GM19351 (cell line): ENCODE measurements around the gene HOXA4.

Experiments used
- ATAC-seq: cut with Tn5 transposase; IDR thresholded peaks from one replicate; pipeline ENCODE4 v1.9.1; 2021; ENCODE audit warnings: mild to moderate bottlenecking, moderate library complexity; ENCODE audit not compliant: unreplicated experiment

The HOXA4 gene

DNA sequence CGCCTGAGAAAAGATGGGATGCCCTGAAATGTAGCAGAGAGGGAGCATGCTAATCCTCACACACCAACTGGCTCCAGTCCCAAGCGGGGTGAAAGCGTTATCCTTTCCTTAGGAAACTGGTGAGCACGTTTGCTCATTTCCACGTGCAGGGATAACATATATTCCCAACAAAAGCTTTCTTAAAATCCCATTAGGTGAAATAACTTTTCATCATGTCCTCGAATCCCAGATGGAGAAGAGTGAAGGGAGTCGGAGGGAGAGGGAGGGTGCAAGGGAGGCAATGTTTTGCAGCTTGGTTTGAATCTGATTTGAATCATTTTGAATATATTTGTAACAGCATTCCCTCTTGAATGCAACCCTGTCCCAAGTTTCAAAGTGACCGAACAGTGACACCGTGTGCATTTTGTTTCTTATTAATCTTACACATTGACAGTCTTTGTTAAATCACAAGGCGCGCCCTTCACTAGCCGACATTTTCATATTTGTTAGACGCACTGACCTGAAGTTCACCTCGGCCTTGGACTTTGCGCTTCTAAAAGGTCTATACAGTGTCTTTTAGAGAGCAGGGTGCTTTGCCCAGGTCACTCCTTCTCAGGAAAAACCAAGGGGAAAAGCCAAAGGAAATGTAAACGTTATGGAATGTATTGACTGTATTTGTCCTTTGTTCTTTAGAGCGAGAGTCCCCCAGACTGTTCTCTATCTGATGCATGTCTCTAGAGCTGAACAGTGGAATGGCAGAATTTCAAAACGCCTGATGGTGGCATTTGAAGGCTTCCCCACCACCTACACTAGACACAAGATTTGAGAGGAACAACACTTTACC, 3.1 kb upstream of the HOXA4 start:
- ATAC-seq, result no peak

DNA sequence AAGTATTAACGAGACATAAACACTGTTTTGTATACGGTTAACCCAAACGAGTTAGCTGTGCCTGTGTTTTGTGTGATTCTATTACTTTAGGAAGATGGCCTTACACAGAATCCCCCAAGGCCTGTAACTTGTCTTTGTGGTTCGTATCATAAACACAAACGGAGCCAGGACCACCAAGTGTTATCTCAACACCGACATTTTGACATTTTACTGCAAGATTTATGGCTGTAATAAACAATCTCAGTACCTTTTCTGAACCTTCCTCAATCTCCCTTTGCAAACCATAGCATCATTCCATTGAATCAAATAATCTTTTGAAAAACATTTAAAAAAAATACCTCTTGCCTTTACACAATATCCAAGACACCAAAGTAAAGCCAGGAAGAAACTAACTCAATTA, 2.4 kb upstream of the HOXA4 start:
- no peak for ATAC-seq

GRCh38 chr7:27132214-27132613, 1.7 kb upstream of the HOXA4 start:
- ATAC-seq, result no peak

- ATAC-seq, result no peak
These were observed 848 bp upstream of the HOXA4 start for GRCh38 chr7:27131390-27131819.

DNA sequence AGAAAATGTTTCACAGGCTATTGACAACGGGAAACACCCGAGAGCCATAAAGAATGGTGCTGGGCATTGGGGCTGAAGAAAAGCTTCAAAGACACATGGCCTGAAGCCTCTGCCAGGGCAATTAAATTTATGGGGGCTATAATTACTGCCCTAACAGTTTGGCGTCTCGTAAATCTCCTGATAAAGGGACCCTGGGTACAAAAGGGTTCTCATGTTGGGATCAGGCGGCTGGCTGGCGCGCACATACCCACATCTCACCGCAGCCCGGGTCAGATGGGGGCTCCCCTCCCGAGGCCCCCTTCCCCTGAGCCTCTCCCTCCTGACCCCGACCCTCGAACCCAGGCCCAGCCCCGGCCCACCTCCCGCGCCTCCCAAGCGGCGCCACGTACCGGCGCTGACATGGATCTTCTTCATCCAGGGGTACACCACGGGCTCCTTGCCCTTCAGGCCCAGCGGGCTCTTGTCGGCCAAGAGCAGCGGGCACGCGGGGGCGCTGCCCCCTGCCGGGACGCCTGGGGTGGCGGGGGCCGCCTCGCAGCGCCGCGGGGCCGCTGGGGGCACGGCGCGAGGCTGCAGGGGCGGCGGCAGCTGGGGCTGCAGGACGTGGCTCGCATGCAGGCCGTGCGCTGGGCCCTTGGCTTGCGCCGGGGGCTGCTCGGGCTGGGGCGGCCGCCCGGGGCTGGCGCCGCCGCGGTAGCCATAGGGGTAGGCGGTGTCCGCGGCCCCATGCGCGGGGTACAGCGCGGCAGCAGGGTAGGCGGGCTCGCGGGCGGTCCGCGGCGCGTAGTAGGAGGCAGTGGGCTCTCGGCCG, 623 bp downstream of the HOXA4 start:
- ATAC-seq, result no peak

GRCh38 chr7:27128776-27129728, 1.5 kb downstream of the HOXA4 start:
- no peak for ATAC-seq

GRCh38 chr7:27128034-27128433, 2.5 kb downstream of the HOXA4 start:
- no peak for ATAC-seq

DNA sequence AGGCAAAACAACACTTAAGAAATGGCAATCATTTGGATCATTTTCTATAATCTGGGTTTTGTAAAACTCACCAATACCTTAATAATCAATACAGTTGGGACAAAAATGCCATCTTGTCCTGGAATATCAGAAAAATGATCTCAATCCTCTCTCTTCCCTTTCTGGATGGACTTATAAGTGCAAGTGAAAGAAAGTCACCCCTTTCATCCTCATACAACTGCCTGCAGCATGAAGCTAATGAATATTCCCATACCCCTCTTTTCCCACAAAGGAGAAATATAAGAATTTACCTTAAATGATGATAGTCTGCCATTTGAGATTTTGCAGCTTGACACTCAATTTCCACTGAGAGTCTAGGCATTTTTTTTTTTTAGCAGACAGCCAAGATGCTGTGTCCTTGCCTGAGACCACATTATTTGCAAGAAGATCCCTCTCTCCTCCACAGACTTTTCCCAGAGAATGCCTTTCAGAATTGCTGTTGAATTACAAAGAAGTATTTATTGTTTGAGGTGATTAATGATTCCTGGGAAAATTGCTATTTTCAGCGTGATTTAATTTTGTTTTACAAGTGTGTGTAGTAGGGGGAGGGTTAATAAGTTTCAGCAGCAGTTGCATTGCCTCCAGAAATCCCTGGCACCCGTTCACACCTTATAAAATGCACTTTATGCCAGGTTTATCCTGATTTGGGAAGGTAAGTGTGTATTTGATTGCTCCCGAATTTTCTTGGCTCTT, 3.8 kb downstream of the HOXA4 start:
- ATAC-seq, result no peak

DNA sequence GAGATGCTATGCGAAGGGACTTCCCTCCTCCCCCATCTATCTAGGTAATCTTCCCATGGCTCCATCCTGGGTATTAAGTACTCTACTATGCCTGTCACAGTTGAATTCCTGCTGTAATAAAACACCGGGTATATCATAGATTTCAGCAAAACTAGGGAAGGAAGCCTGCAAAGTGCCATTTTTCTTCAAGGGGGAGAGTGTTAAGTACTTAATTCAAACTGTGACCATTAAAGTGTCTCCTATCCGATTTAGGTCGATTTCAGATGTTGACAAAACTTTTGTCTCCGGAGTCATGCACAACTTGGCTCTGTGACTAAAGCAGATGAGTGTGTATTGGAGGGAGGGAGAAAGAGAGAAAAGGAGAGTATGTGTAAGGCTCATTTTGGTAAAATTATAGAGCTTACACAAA, 4.6 kb downstream of the HOXA4 start:
- ATAC-seq, result no peak

DNA sequence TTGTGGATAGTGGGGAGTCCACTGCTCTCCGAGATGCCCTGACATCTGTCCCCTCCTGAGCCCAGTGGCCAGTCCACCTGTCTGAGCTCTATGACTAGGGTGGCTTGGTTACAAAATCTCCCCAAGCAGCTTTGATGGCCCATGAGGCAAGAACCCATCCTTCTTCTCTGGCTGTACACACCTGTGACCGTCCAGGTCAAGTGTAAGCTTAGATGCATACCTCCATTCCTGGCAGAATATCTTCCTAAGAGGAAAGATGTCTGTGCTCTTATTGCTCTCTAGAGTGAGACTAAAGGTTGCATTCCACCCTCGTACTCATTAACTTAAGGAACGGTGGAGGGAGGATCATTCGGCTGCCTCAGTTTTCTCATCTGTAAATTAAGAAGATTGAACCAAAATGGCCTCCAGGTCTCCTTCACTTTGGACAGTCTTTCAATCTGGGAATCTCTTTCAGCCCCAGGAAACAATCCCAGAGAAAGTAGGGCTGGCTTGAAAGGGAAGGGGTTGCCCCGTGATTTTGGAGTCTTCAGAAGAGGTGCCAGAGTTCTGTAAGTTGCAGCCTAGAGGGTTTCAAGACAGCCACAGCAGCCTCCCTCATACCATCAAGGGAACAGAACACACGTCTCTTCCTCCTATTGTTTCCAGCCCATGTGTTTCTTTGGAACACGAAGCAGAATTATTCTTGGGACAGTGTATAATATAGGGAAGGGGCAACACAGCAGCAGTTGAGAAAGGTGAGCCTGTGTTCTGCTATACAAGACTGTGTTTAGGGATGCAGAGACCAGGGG, 5.5 kb downstream of the HOXA4 start:
- no peak for ATAC-seq

GRCh38 chr7:27124096-27124901, 6.3 kb downstream of the HOXA4 start:
- no peak for ATAC-seq

- ATAC-seq, result no peak
These were observed 7.0 kb downstream of the HOXA4 start for GRCh38 chr7:27123477-27124053.

- no peak for ATAC-seq
These were observed 7.5 kb downstream of the HOXA4 start for GRCh38 chr7:27123007-27123476.

DNA sequence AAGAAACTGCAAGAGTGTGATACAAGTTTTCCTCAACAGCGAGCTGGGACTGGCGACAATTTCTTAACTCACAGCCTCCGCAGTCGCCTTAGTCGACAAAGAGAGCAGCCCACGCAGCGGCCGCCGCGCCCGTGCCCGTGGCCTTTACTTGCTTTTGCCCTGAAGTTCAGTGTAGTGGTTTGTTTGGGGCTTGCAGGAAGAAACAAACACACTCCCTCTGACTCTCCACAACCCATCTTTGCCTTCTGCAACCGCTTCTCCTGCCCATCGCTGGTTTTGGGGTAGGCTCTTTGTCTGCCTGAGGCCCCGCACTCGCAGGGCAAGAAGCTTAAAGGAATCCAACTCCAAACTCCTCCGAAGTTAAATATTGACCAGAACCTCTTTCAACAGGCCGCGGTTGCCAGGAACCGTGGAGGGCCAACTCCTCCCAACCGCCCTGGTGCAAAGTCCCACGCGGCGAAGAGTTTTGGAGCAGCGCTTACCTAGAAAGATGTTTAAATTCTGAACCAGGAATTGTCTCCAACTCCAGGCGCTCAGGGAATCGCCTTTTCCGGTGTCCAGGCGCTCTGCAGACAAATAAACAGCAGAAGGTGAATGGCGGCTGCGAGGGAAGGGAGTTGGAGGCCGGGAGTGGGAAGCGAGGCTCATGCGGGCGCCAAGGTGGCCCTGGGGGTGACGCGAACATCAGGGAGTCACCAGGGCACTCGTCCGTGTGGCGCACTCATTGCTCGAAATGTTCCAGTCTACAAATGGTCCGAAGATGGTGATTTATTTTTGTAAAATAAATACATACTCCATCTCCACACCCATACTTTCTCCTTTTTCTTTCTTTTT, 8.3 kb downstream of the HOXA4 start:
- no peak for ATAC-seq

GRCh38 chr7:27121684-27122076, 8.9 kb downstream of the HOXA4 start:
- ATAC-seq, result no peak

GRCh38 chr7:27119412-27119911, 11.1 kb downstream of the HOXA4 start:
- ATAC-seq, result no peak

- no peak for ATAC-seq
These were observed 12.0 kb downstream of the HOXA4 start for GRCh38 chr7:27118580-27118979.
